SU-DHL-6 (cell line): ENCODE data around the gene RBMS3.
"Not testable (repeated sequence)": the region's sequence is repeated elsewhere in the genome, so short reads cannot be mapped to it uniquely, and the experiment has no call there.

Experiments used
- H2AFZ ChIP-seq: fragments of 200-600 bp; sonication (generic); 2 replicates; pipeline ENCODE4 v1.6.1; 2014; ENCODE audit warnings: low read depth, mild to moderate bottlenecking, moderate library complexity, mixed read lengths, antibody characterized with exemption, low read length; ENCODE audit not compliant: severe bottlenecking
- H3F3A ChIP-seq: fragments of 200-600 bp; shearing (Covaris generic); 2 replicates; pipeline ENCODE4 v1.6.0; 2016; ENCODE audit warnings: antibody characterized with exemption, mild to moderate bottlenecking; ENCODE audit not compliant: insufficient read depth
- H3K27ac ChIP-seq: fragments of 200-600 bp; sonication (generic); 2 replicates; pipeline ENCODE4 v1.5.1; 2016; ENCODE audit warnings: low read depth, mild to moderate bottlenecking, low read length, moderate library complexity, mixed read lengths
- H3K27me3 ChIP-seq: fragments of 200-600 bp; sonication (generic), shearing (Covaris generic); 2 replicates; pipeline ENCODE4 v1.6.0; 2014; ENCODE audit warnings: mild to moderate bottlenecking, low read length
- H3K36me3 ChIP-seq: fragments of 200-600 bp; sonication (generic); 2 replicates; pipeline ENCODE4 v1.6.1; 2014; ENCODE audit warnings: mild to moderate bottlenecking, low read length, mixed read lengths
- H3K4me2 ChIP-seq: fragments of 300-600, 200-600 bp; shearing (Covaris generic), sonication (generic); 2 replicates; pipeline ENCODE4 v1.6.0; 2014; ENCODE audit warnings: low read length, low read depth, mild to moderate bottlenecking; ENCODE audit not compliant: poor library complexity, severe bottlenecking
- H3K4me3 ChIP-seq: fragments of 200-600 bp; sonication (generic); 2 replicates; pipeline ENCODE4 v1.5.1; 2014; ENCODE audit warnings: antibody characterized with exemption, low read length, mild to moderate bottlenecking, mixed read lengths; ENCODE audit not compliant: insufficient read depth, poor library complexity, severe bottlenecking
- H3K79me2 ChIP-seq: fragments of 200-600 bp; sonication (generic); 2 replicates; pipeline ENCODE4 v1.6.1; 2014; ENCODE audit warnings: mild to moderate bottlenecking, low read length, moderate library complexity; ENCODE audit not compliant: insufficient read depth
- H3K9ac ChIP-seq: fragments of 200-600 bp; sonication (generic); 2 replicates; pipeline ENCODE4 v1.7.0; 2014; ENCODE audit warnings: mild to moderate bottlenecking, low read length
- H3K9me2 ChIP-seq: fragments of 200-600 bp; sonication (generic); replicated peaks from 2 replicates; pipeline ENCODE4 v1.6.1; 2014; ENCODE audit warnings: low read length; ENCODE audit not compliant: insufficient read depth
- H3K9me3 ChIP-seq: fragments of 200-600 bp; sonication (generic); 2 replicates; pipeline ENCODE4 v1.6.1; 2014; ENCODE audit warnings: low read length, mixed read lengths; ENCODE audit not compliant: insufficient read depth
- H4K20me1 ChIP-seq: fragments of 200-600 bp; sonication (generic); 2 replicates; pipeline ENCODE4 v1.6.1; 2014; ENCODE audit warnings: low read depth, mild to moderate bottlenecking, antibody characterized with exemption, low read length, moderate library complexity, mixed read lengths
- CTCF ChIP-seq: fragments of 200-600 bp; sonication (generic); IDR thresholded peaks from one replicate; pipeline ENCODE4 v1.5.1; 2017; ENCODE audit warnings: antibody characterized with exemption, mild to moderate bottlenecking, low read length, moderate library complexity; ENCODE audit not compliant: insufficient read depth, poor library complexity, severe bottlenecking
- EZH2phosphoT487 ChIP-seq: fragments of 200-600 bp; sonication (generic), shearing (Covaris generic); conservative IDR thresholded peaks from 2 replicates; pipeline ENCODE4 v1.6.1; 2018; ENCODE audit warnings: mild to moderate bottlenecking, antibody characterized with exemption, low read length, moderate library complexity, mixed read lengths

The RBMS3 gene

DNA sequence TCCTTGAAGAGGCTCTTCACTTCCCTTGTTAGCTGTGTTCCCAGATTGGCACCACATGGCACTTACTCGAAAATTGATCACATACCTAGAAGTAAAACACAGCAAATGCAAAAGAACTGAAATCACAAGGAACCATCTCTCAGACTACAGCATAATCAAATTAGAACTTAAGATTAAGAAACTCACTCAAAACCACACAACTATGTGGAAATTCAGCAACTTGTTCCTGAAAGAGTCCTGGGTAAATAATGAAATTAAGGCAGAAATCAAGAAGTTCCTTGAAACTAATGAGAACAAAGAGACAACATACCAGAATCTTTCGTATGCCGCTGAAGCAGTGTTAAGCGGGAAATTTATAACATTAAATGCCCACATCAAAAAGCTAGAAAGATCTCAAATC, 759.3 kb downstream of the RBMS3 start:
- TF ChIP-seq CTCF, result no peak
- no peak for TF ChIP-seq EZH2phosphoT487
- H3K27me3 ChIP-seq, result no peaks in the 10 kb centered on the region

GRCh38 chr3:30041481-30041880, 760.6 kb downstream of the RBMS3 start:
- H3K4me3 ChIP-seq, H3K9me3 ChIP-seq, H3K9ac ChIP-seq, H4K20me1 ChIP-seq, H3K27me3 ChIP-seq, H3K9me2 ChIP-seq, H3K36me3 ChIP-seq, H3K27ac ChIP-seq, H2AFZ ChIP-seq, H3F3A ChIP-seq, H3K79me2 ChIP-seq, H3K4me2 ChIP-seq: not testable (repeated sequence)

More for the DNA sequence above, 759.3 kb downstream of the RBMS3 start:
- no peaks in the 10 kb centered on the region for H3F3A ChIP-seq
- no peaks in the 10 kb centered on the region for H3K9me2 ChIP-seq
- H3K4me3 ChIP-seq, result no peak overlapping the region
- no peak overlapping the region for H3K27ac ChIP-seq
- H2AFZ ChIP-seq, result no peak overlapping the region
- no peak overlapping the region for H3K4me2 ChIP-seq
- no peak overlapping the region for H3K9ac ChIP-seq
- H3K36me3 ChIP-seq, result no peaks in the 10 kb centered on the region
- no peaks in the 10 kb centered on the region for H3K9me3 ChIP-seq
- no peaks in the 10 kb centered on the region for H4K20me1 ChIP-seq
- H3K79me2 ChIP-seq, result no peaks in the 10 kb centered on the region

DNA sequence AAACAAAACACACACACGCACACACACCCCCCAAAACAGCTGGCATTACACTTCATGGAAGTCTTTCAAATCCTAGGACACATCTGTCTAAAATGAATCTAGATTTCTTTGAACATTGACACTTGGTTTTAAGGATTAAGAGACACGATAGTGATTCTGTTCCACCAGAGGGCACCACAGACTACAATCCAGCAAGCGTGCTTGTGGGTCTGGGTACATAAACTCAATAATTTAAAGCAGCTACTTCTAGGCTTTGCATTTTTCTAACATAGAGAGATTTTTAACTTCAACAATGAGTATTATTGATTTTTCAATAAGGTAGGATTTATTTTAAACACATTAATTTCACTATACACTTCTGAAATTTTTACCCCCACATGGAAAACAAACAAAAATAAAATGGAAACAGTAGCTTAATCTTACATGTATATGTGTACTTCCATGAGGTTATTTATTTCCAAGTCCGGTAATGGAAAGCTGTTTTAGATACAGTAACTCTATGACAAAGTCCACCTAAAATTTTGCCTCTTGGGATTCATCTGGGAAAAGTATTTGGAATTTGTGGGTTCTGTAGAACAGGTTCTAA, 761.5 kb downstream of the RBMS3 start:
- Histone ChIP-seq H3K9me2 (no peaks in the 10 kb centered on the region), H3K27me3 (no peaks in the 10 kb centered on the region), H2AFZ (no peak overlapping the region), H3K4me3 (no peak overlapping the region), H3K79me2 (no peaks in the 10 kb centered on the region), H3K4me2 (no peak overlapping the region), H4K20me1 (no peaks in the 10 kb centered on the region), H3K9me3 (no peaks in the 10 kb centered on the region), H3K27ac (no peak overlapping the region), H3K9ac (no peak overlapping the region), H3K36me3 (no peaks in the 10 kb centered on the region), H3F3A (no peaks in the 10 kb centered on the region)
- TF ChIP-seq EZH2phosphoT487 (no peak), CTCF (peak; percentile 53)

DNA sequence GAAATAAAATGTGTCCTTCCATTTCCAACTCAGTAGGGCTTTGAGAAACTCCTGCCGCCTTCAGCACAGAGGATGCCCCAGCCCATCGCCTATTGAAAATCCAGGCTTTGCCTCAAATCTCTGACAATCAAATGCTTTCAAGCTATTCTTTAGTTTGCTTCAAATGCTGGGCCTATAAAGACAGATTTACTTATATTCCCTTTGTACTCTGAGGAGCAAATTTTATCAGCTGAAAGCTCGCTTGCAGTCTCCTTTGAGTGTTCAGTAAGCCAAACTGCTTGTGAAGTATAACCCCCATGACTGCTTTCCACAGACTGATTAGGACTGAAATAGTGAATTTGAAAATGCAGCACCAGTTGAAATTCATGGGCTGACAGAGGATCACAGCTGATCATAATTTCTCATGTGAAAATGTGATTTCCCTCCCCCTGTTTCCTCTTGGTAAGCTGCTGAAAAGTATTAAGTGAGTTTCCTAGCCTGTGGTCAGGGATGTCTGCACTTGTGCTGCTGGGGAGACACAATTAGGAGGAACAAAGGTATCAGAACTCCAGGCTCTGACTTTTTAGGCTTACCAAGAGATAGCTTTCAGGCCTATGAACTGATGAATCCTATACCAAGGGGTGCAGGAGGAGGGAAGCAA, 762.2 kb downstream of the RBMS3 start:
- Histone ChIP-seq H3K4me3 (no peak overlapping the region), H3K79me2 (no peaks in the 10 kb centered on the region), H3K4me2 (no peak overlapping the region), H3K27me3 (no peaks in the 10 kb centered on the region), H3K9me2 (no peaks in the 10 kb centered on the region), H4K20me1 (no peaks in the 10 kb centered on the region), H3F3A (no peaks in the 10 kb centered on the region), H2AFZ (no peak overlapping the region), H3K9ac (no peak overlapping the region), H3K27ac (no peak overlapping the region), H3K36me3 (no peaks in the 10 kb centered on the region), H3K9me3 (no peaks in the 10 kb centered on the region)
- TF ChIP-seq EZH2phosphoT487 (no peak), CTCF (no peak)
